Cardiac muscle cell (in vitro differentiated cells and primary cell): ENCODE data around the gene FBXO22. TPM values are rescaled to one million over a fixed set of nuclear protein-coding genes. Genes with fewer than 3 reads are reported as not detected.
"Not testable (repeated sequence)": the region's sequence is repeated elsewhere in the genome, so short reads cannot be mapped to it uniquely, and the experiment has no call there.

Experiments used
- DNase-seq, 2 donors: peaks; one replicate each; pipeline versions ENCODE4 v3.0.0 to v3.0.0-alpha.2; 2010 to 2017; ENCODE audit warnings: low read depth in 1 of 2, low spot score in 1 of 2
- H3K27ac ChIP-seq: fragments of 200-600 bp; sonication (generic); 2 replicates; pipeline ENCODE4 v1.5.1; 2016
- H3K27me3 ChIP-seq: fragments of 200-600 bp; sonication (generic); 2 replicates; pipeline ENCODE4 v1.6.0; 2016; ENCODE audit warnings: control low read depth
- H3K36me3 ChIP-seq: fragments of 200-600 bp; sonication (generic); 2 replicates; pipeline ENCODE4 v1.5.1; 2016; ENCODE audit warnings: control low read depth
- H3K4me1 ChIP-seq: fragments of 200-600 bp; sonication (generic); 2 replicates; pipeline ENCODE4 v1.8.1; 2017; ENCODE audit warnings: low read depth, mild to moderate bottlenecking, mixed run types
- H3K4me3 ChIP-seq: fragments of 200-600 bp; sonication (generic); 2 replicates; pipeline ENCODE4 v1.5.1; 2016; ENCODE audit warnings: mild to moderate bottlenecking
- H3K9me3 ChIP-seq: fragments of 200-600 bp; sonication (generic); 2 replicates; pipeline ENCODE4 v1.5.1; 2017; ENCODE audit warnings: low read depth, mild to moderate bottlenecking, control low read depth
- polyA plus RNA-seq: library from polyadenylated mRNA; unstranded; fragments of >200 nt; fragmentation: Nextera tagmentation; extraction: Ambion mirVana; gene quantifications from 2 replicates; pipeline ENCODE4 v1.2.1, GENCODE V29; 2016
- total RNA-seq: library from RNA; depleted of rRNA; stranded (reverse); fragments of >200 nt; gene quantifications from 2 replicates; pipeline ENCODE4 v1.2.3, GENCODE V29; 2016
- TF ChIP-seq, protein P1 (sequence below): IDR thresholded peaks from 2 replicates; pipeline ENCODE4 v1.5.1; 2012; ENCODE audit warnings: low read depth, mild to moderate bottlenecking, low read length

The FBXO22 gene
- total and polyA plus RNA-seq, 2 experiments from 2014 or later: 35.7 to 50.9 TPM

- H3K27me3 ChIP-seq: no peaks in the 10 kb centered on the region
- H3K36me3 ChIP-seq: no peaks in the 10 kb centered on the region
- TF ChIP-seq, protein P1, sequence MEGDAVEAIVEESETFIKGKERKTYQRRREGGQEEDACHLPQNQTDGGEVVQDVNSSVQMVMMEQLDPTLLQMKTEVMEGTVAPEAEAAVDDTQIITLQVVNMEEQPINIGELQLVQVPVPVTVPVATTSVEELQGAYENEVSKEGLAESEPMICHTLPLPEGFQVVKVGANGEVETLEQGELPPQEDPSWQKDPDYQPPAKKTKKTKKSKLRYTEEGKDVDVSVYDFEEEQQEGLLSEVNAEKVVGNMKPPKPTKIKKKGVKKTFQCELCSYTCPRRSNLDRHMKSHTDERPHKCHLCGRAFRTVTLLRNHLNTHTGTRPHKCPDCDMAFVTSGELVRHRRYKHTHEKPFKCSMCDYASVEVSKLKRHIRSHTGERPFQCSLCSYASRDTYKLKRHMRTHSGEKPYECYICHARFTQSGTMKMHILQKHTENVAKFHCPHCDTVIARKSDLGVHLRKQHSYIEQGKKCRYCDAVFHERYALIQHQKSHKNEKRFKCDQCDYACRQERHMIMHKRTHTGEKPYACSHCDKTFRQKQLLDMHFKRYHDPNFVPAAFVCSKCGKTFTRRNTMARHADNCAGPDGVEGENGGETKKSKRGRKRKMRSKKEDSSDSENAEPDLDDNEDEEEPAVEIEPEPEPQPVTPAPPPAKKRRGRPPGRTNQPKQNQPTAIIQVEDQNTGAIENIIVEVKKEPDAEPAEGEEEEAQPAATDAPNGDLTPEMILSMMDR: no peak
- no peaks in the 10 kb centered on the region for H3K4me1 ChIP-seq
- no peak for DNase-seq
- H3K27ac ChIP-seq: no peak overlapping the region
- no peak overlapping the region for H3K4me3 ChIP-seq
- no peaks in the 10 kb centered on the region for H3K9me3 ChIP-seq
Observed at GRCh38 chr15:75955720-75956119, 52.0 kb downstream of the FBXO22 start.

GRCh38 chr15:75961331-75961730 lies 57.7 kb downstream of the FBXO22 start:
- H3K4me3 ChIP-seq: no peak overlapping the region
- TF ChIP-seq, protein P1: no peak
- H3K9me3 ChIP-seq: no peaks in the 10 kb centered on the region

GRCh38 chr15:75966073-75966472 lies 62.4 kb downstream of the FBXO22 start:
- no peaks in the 10 kb centered on the region for H3K36me3 ChIP-seq
- no peaks in the 10 kb centered on the region for H3K27me3 ChIP-seq
- peak in 1 of 2 donors; percentile 56 for DNase-seq
- no peak overlapping the region for H3K4me3 ChIP-seq
- no peaks in the 10 kb centered on the region for H3K4me1 ChIP-seq
- H3K27ac ChIP-seq: no peak overlapping the region
- no peaks in the 10 kb centered on the region for H3K9me3 ChIP-seq
- TF ChIP-seq, protein P1: no peak

More at GRCh38 chr15:75961331-75961730, 57.7 kb downstream of the FBXO22 start:
- H3K4me1 ChIP-seq: no peaks in the 10 kb centered on the region
- H3K27me3 ChIP-seq: no peaks in the 10 kb centered on the region
- DNase-seq: no peak
- H3K27ac ChIP-seq: no peak overlapping the region
- no peaks in the 10 kb centered on the region for H3K36me3 ChIP-seq

DNA sequence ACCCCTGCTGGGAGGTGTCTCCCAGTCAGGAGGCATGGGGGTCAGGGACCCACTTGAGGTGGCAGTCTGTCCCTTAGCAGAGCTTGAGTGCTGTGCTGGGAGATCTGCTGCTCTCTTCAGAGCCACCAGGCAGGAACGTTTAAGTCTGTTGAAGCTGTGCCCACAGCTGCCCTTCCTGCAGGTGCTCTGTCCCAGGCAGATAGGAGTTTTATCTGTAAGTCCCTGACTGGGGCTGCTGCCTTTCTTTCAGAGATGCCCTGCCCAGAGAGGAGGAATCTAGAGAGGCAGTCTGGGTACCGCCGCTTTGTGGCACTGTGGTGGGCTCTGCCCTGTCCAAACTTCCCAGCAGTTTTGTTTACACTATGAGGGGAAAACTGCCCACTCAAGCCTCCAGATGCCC lies 73.1 kb downstream of the FBXO22 start:
- not testable (repeated sequence) for H3K4me1 ChIP-seq, H3K4me3 ChIP-seq, H3K9me3 ChIP-seq, H3K27me3 ChIP-seq, H3K27ac ChIP-seq, H3K36me3 ChIP-seq, DNase-seq

GRCh38 chr15:75981149-75981815 lies 77.6 kb downstream of the FBXO22 start:
- no peak for DNase-seq
- no peak overlapping the region for H3K27ac ChIP-seq

DNA sequence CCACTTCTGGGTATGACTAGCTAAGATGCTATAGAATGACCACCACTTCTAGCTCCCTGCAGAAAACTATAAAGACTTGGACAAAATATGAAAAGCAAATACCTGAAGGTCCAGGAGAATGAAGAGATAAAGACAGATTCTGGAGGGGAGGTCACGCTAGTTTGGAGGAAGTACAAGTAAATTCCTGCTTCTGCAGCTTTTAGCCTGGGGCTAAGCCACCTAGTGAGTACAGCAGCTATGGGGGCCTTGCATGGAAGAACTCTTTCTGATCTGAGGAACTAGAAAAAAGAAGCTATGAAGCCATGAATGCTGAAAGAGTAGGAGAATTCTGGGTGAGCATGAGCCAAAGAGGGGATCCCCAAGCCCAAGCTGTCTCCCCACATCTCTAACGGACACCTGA lies 78.8 kb downstream of the FBXO22 start:
- TF ChIP-seq, protein P1: no peak
- DNase-seq: no peak
- H3K36me3 ChIP-seq: no peaks in the 10 kb centered on the region
- H3K27ac ChIP-seq: no peak overlapping the region
- no peaks in the 10 kb centered on the region for H3K9me3 ChIP-seq
- H3K27me3 ChIP-seq: no peaks in the 10 kb centered on the region
- H3K4me1 ChIP-seq: no peaks in the 10 kb centered on the region
- no peak overlapping the region for H3K4me3 ChIP-seq

More at GRCh38 chr15:75981149-75981815, 77.6 kb downstream of the FBXO22 start:
- TF ChIP-seq, protein P1: no peak
- Histone ChIP-seq H3K9me3 (no peaks in the 10 kb centered on the region), H3K4me3 (no peak overlapping the region), H3K4me1 (no peaks in the 10 kb centered on the region), H3K27me3 (no peaks in the 10 kb centered on the region), H3K36me3 (no peaks in the 10 kb centered on the region)

DNA sequence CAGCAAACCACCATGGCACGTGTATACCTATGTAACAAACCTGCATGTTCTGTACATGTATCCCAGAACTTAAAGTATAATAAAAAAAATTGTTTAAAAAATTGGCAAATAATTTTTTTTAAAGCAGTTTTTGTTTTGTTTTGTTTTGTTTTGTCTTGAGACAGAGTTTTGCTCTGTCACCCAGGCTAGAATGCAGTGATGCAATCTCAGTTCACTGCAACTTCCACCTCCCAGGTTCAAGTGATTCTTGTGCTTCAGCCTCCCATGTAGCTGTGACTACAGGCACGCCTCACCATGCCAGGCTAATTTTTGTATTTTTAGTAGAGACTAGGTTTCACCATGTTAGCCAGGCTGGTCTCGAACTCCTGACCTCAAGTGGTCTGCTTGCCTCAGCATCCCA lies 81.0 kb downstream of the FBXO22 start:
- not testable (repeated sequence) for H3K9me3 ChIP-seq

More for the DNA sequence above, 81.0 kb downstream of the FBXO22 start:
- not testable (repeated sequence) for H3K4me1 ChIP-seq, H3K4me3 ChIP-seq, H3K27ac ChIP-seq, H3K36me3 ChIP-seq, H3K27me3 ChIP-seq, DNase-seq
